ENCODE results near the gene SLC35G3. TPM values are rescaled to one million over a fixed set of nuclear protein-coding genes. Genes with fewer than 3 reads are reported as not detected.
A peak's percentile ranks its signal among the peaks of the same experiment; 100 is the strongest.
"Not testable (repeated sequence)": the region's sequence is repeated elsewhere in the genome, so short reads cannot be mapped to it uniquely, and the experiment has no call there.

Gene SLC35G3
- total RNA-seq, 1 donor from 2014 or later = not detected

GRCh38 chr17:35214631-35215273 is 20.6 kb upstream of the SLC35G3 start:
- TF ChIP-seq CTCF (IDR thresholded peaks at IDR 0.05; ENCODE audit: borderline replicate concordance) = no peak
- no peak for DNase-seq
- intact Hi-C loops (cut with micrococcal nuclease) = no loop called here
- Histone ChIP-seq H3K4me1 (peaks cover 30% of the 10 kb centered on the region), H3K9me3 (replicated peaks) (no peaks in the 10 kb centered on the region), H3K27me3 (ENCODE audit: low read depth) (no peaks in the 10 kb centered on the region), H3K4me3 (no peak overlapping the region), H3K36me3 (no peaks in the 10 kb centered on the region), H3K27ac (replicated peaks) (peak overlapping the region; percentile 71)

- Histone ChIP-seq H3K4me3 (no peak overlapping the region), H3K4me1 (peaks cover 25% of the 10 kb centered on the region), H3K27me3 (ENCODE audit: low read depth) (no peaks in the 10 kb centered on the region), H3K36me3 (no peaks in the 10 kb centered on the region), H3K27ac (replicated peaks) (peak overlapping the region; percentile 71), H3K9me3 (replicated peaks) (no peaks in the 10 kb centered on the region)
- TF ChIP-seq CTCF (IDR thresholded peaks at IDR 0.05; ENCODE audit: borderline replicate concordance) = no peak
- intact Hi-C loops (cut with micrococcal nuclease) = no loop called here
- no peak for DNase-seq
These were observed 20.0 kb upstream of the SLC35G3 start for GRCh38 chr17:35214192-35214591.

GRCh38 chr17:35213412-35213940 is 19.3 kb upstream of the SLC35G3 start:
- DNase-seq = no peak
- Histone ChIP-seq H3K4me3 (no peak overlapping the region), H3K9me3 (replicated peaks) (no peaks in the 10 kb centered on the region), H3K27ac (replicated peaks) (peak overlapping the region; percentile 71), H3K36me3 (no peaks in the 10 kb centered on the region), H3K27me3 (ENCODE audit: low read depth) (no peaks in the 10 kb centered on the region), H3K4me1 (peaks cover 25% of the 10 kb centered on the region)
- intact Hi-C loops (cut with micrococcal nuclease) = no loop called here
- TF ChIP-seq CTCF (IDR thresholded peaks at IDR 0.05; ENCODE audit: borderline replicate concordance) = no peak

GRCh38 chr17:35212668-35213067 is 18.5 kb upstream of the SLC35G3 start:
- peak overlapping the region; percentile 71 for H3K27ac ChIP-seq (replicated peaks)
- no peaks in the 10 kb centered on the region for H3K27me3 ChIP-seq (ENCODE audit: low read depth)
- no peaks in the 10 kb centered on the region for H3K36me3 ChIP-seq
- no peak overlapping the region for H3K4me3 ChIP-seq
- H3K9me3 ChIP-seq (replicated peaks) = no peaks in the 10 kb centered on the region
- DNase-seq = no peak
- no peak for TF ChIP-seq CTCF (IDR thresholded peaks at IDR 0.05; ENCODE audit: borderline replicate concordance)
- peaks cover 25% of the 10 kb centered on the region for H3K4me1 ChIP-seq
- intact Hi-C loops (cut with micrococcal nuclease) = no loop called here

GRCh38 chr17:35210741-35211140 is 16.5 kb upstream of the SLC35G3 start:
- TF ChIP-seq CTCF (IDR thresholded peaks at IDR 0.05; ENCODE audit: borderline replicate concordance) = no peak
- no peak for DNase-seq
- Histone ChIP-seq H3K27me3 (ENCODE audit: low read depth) (no peaks in the 10 kb centered on the region), H3K4me1 (peaks cover 25% of the 10 kb centered on the region), H3K9me3 (replicated peaks) (no peaks in the 10 kb centered on the region), H3K4me3 (no peak overlapping the region), H3K27ac (replicated peaks) (no peak overlapping the region), H3K36me3 (no peaks in the 10 kb centered on the region)
- intact Hi-C loops (cut with micrococcal nuclease) = no loop called here

GRCh38 chr17:35202582-35202981 is 8.4 kb upstream of the SLC35G3 start:
- H3K4me3 ChIP-seq; H3K4me1 ChIP-seq; H3K27ac ChIP-seq (replicated peaks); DNase-seq; H3K9me3 ChIP-seq (replicated peaks); H3K36me3 ChIP-seq; H3K27me3 ChIP-seq (ENCODE audit: low read depth); intact Hi-C loops (cut with micrococcal nuclease): not testable (repeated sequence)

GRCh38 chr17:35195062-35195461 is 869 bp upstream of the SLC35G3 start:
- DNase-seq; intact Hi-C loops (cut with micrococcal nuclease); H3K27me3 ChIP-seq (ENCODE audit: low read depth); H3K27ac ChIP-seq (replicated peaks); H3K4me3 ChIP-seq; H3K4me1 ChIP-seq; H3K36me3 ChIP-seq: not testable (repeated sequence)
- peaks cover 15% of the 10 kb centered on the region for H3K9me3 ChIP-seq (replicated peaks)

Measured in left ventricle myocardium inferior (tissue), 1 donor.